ENCODE results near the gene DCLK2. TPM values are rescaled to one million over a fixed set of nuclear protein-coding genes. Genes with fewer than 3 reads are reported as not detected.

Gene DCLK2
- total RNA-seq, 1 donor from 2014 or later = 12.6 TPM

GRCh38 chr4:150127757-150128156, 49.5 kb downstream of the DCLK2 start:
- Mint-ChIP-seq H3K9me3 (ENCODE audit: unreplicated experiment) (no peaks in the 10 kb centered on the region), H3K27ac (ENCODE audit: unreplicated experiment) (no peak overlapping the region), H3K4me1 (ENCODE audit: unreplicated experiment) (peaks cover 48% of the 10 kb centered on the region), H3K36me3 (ENCODE audit: unreplicated experiment) (no peaks in the 10 kb centered on the region), H3K27me3 (ENCODE audit: unreplicated experiment) (no peaks in the 10 kb centered on the region), H3K4me3 (ENCODE audit: unreplicated experiment) (no peak overlapping the region)
- TF ChIP-seq CTCF (IDR thresholded peaks at IDR 0.05) = no peak
- DNase-seq (ENCODE audit: extremely low spot score, unreplicated experiment) = no peak

- H3K4me3 Mint-ChIP-seq (ENCODE audit: unreplicated experiment) = no peak overlapping the region
- no peak overlapping the region for H3K27ac Mint-ChIP-seq (ENCODE audit: unreplicated experiment)
- peaks cover 6% of the 10 kb centered on the region for H3K36me3 Mint-ChIP-seq (ENCODE audit: unreplicated experiment)
- DNase-seq (ENCODE audit: extremely low spot score, unreplicated experiment) = no peak
- H3K27me3 Mint-ChIP-seq (ENCODE audit: unreplicated experiment) = no peaks in the 10 kb centered on the region
- TF ChIP-seq CTCF (IDR thresholded peaks at IDR 0.05) = no peak
- H3K4me1 Mint-ChIP-seq (ENCODE audit: unreplicated experiment) = peaks cover 50% of the 10 kb centered on the region
- H3K9me3 Mint-ChIP-seq (ENCODE audit: unreplicated experiment) = peaks cover 3% of the 10 kb centered on the region
Observed at GRCh38 chr4:150130933-150131332, 52.7 kb downstream of the DCLK2 start.

- Mint-ChIP-seq H3K27ac (ENCODE audit: unreplicated experiment) (no peak overlapping the region), H3K4me3 (ENCODE audit: unreplicated experiment) (no peak overlapping the region), H3K9me3 (ENCODE audit: unreplicated experiment) (peaks cover 8% of the 10 kb centered on the region), H3K27me3 (ENCODE audit: unreplicated experiment) (no peaks in the 10 kb centered on the region), H3K36me3 (ENCODE audit: unreplicated experiment) (peaks cover 11% of the 10 kb centered on the region), H3K4me1 (ENCODE audit: unreplicated experiment) (peaks cover 49% of the 10 kb centered on the region)
- DNase-seq (ENCODE audit: extremely low spot score, unreplicated experiment) = no peak
- TF ChIP-seq CTCF (IDR thresholded peaks at IDR 0.05) = no peak
Observed at GRCh38 chr4:150131581-150132228, 53.5 kb downstream of the DCLK2 start.

GRCh38 chr4:150133605-150134004, 55.4 kb downstream of the DCLK2 start:
- Mint-ChIP-seq H3K4me3 (ENCODE audit: unreplicated experiment) (no peak overlapping the region), H3K4me1 (ENCODE audit: unreplicated experiment) (peaks cover 32% of the 10 kb centered on the region), H3K9me3 (ENCODE audit: unreplicated experiment) (peaks cover 8% of the 10 kb centered on the region)

More at GRCh38 chr4:150133605-150134004, 55.4 kb downstream of the DCLK2 start:
- H3K36me3 Mint-ChIP-seq (ENCODE audit: unreplicated experiment) = peaks cover 11% of the 10 kb centered on the region
- no peak for DNase-seq (ENCODE audit: extremely low spot score, unreplicated experiment)
- TF ChIP-seq CTCF (IDR thresholded peaks at IDR 0.05) = no peak
- no peaks in the 10 kb centered on the region for H3K27me3 Mint-ChIP-seq (ENCODE audit: unreplicated experiment)
- H3K27ac Mint-ChIP-seq (ENCODE audit: unreplicated experiment) = no peak overlapping the region
